T-helper 1 cell (primary cell): ENCODE data around the gene ZMYND19.
A peak's percentile ranks its signal among the peaks of the same experiment; 100 is the strongest.
"Not testable (repeated sequence)": the region's sequence is repeated elsewhere in the genome, so short reads cannot be mapped to it uniquely, and the experiment has no call there.

Source experiments
- DNase-seq, 5 donors: peaks; one replicate each; pipeline ENCODE4 v3.0.0-alpha.2; 2012 to 2020

Gene ZMYND19

DNA sequence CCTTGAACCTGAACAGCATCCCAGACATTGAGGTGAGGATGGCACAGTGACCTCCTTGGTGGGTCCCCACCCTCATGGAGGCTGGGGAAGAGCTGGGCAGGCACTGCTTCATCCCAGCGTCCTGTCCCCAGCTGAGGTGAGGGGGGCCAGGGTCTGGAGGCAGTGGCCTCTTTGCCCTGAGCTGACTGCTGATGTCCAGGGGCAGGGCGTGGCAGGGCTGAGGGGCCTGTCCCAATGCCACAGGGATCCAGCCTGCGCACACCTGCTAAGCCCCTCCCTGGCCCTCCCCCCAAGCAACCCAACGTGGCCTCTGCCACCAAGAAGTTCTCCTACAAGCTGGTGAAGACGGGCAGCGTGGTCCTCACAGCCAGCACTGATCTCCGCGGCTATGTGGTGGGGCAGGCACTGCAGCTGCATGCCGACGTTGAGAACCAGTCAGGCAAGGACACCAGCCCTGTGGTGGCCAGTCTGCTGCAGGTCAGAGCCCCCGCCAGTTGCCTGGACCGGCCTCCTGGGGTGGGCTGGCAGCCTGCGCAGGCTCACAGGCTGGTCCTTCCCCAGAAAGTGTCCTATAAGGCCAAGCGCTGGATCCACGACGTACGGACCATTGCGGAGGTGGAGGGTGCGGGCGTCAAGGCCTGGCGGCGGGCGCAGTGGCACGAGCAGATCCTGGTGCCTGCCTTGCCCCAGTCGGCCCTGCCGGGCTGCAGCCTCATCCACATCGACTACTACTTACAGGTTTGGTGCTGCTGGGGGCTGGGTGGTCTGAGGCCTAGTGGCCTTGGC lies 23.6 kb upstream of the ZMYND19 start:
- DNase-seq, result no peak

DNA sequence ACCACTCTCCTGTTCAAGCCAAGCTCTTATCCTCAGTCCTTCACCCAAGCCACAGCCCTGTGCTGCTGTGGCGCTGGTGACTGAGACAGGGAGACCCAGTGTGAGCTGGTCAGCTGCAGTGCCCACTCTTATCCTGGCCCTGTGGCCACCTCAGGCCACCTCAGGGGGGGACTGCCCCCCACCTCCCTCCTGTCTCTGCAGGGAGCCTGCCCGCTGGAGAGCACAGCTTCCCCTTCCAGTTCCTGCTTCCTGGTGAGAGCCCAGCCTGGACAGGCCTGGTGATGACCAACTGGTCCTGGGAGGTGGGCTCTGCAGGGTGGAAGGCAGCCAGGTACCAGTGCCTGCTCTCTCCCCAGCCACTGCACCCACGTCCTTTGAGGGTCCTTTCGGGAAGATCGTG lies 22.9 kb upstream of the ZMYND19 start:
- DNase-seq, result no peak

DNA sequence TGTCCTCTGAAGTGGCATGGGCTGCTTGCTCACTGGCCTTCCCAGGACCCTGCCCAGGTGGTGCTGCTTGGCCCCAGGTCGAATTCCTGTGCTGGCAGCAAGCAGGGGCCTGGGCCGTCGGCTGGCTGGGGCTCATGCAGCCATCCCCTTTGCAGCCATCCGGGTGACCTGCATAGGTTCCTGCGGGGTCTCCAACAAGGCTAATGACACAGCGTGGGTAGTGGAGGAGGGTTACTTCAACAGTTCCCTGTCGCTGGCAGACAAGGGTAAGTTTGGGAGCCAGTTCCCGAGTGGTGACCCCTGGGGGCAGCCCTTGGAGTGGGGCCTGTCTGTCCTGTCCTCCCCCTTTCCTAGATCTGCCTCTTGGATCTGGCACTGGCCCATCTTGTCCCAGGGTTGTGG lies 22.4 kb upstream of the ZMYND19 start:
- no peak for DNase-seq

DNA sequence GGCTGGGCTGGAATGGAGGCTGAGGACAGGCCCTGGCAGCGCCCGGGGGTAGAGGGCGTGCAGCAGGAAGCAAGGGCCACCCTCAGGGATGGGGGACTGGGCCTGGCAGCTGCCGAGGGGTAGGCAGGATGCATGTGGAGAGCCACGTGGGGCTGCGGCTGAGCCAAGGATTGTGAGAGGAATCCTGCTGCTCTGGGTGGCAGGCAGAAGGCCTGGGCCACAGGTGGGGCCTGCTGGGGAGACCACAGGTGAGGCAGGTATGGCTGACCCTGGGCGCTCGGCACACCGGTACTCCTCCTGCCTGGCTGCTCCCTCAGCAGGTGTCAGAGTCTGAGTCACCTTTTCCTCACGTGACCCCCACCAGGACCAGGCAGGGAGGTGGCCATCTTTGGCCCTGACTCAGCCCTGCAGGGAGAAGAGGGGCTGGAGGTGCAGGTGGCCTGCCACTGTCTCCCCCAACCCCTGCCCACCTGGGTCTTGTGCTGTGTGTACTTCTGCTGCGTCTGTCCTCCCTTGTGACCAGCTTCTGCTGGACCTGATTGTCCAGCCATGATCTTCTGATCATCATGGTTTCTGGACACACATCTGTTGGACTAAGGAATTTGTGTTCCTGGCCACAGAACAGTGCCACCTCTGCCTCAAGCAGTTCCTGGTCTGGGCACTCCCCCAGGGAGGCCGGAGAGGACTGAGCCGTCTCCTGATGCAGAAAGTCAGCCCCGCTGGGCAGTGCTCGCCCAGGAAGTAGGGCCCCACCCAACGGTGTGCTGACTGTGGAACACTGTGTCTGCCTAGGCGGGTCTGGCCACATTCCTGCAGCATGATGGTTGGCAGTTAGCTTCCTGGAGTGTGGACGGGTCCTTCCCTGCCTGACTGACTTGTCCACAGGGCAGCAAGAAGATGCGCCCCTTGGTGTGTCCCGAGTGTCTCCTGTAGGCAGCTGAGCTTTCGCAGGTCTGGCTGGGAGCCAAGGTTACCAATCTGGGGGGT lies 21.6 kb upstream of the ZMYND19 start:
- DNase-seq, result no peak

DNA sequence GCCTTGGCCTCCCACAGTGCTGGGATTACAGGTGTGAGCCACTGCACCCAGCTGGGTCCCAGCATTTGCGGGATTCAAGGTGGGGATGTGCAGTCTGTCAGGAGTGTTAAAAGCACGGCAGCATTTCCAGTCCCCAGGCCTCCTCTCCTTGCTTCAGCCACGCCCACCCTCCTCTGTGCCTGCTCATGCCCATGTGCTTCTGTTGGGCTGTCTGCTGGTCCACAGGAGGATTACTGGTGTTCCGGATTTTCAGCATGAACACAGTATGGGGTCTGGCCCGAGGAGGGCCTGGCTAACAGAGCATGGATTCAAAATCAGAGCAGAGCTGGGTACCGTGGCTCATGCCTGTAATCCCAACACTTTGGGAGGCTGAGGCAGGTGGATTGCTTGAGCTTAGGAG lies 20.6 kb upstream of the ZMYND19 start:
- DNase-seq, result no peak

DNA sequence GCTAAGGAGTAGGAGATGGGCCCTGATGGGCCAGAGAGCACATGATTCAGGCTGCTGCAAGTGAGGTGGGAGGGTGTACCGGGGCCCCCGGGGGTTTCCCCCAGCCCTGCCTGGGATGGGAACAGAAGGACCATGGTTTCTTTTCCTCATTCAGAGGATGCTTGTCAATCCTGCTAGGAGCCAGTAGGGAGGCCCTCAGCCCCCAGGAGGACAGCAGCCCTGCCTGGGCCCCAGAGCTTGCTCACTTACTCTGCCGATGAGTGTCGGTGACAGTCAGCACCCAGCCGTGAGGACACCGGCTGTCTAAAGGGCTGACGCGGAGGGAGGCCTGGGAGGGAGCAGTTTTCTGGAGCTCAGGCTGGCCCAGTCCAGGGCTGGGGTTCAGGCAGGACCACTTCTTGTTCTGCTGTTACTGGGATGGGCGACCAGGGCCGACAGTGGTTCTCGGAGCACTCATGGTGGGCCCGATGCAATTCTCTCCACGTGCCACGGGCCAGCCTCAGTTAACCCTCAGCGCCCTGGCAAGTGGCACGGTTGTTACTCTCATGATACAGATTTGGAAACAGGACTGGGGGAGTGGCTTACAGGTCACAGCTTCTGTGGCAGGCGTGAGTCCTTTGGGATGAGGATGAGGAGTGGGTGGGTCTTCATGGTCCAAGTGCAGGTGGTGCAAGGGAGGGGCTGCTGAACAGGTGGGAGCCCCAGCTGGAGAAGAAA lies 17.0 kb upstream of the ZMYND19 start:
- DNase-seq, result no peak

DNA sequence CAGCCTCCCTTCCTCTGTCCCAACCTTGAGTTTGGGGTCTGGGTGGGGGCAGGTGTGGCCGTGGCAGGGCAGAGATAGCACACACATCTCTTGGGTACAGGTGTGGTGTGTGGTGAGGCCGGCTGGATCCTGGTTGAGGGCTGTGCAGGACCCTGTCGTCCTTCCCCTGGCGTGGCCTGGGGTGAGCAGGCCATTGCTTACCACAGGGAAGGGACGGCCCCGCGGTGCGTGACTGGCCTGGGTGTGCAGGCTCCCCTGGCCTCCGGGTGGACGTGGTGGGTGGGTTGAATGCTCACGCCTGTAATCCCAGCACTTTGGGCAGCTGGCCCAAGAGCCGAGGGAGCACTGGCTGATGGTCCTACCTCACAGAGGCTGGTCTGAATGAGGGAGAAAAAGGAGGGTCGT lies 16.4 kb upstream of the ZMYND19 start:
- no peak for DNase-seq

DNA sequence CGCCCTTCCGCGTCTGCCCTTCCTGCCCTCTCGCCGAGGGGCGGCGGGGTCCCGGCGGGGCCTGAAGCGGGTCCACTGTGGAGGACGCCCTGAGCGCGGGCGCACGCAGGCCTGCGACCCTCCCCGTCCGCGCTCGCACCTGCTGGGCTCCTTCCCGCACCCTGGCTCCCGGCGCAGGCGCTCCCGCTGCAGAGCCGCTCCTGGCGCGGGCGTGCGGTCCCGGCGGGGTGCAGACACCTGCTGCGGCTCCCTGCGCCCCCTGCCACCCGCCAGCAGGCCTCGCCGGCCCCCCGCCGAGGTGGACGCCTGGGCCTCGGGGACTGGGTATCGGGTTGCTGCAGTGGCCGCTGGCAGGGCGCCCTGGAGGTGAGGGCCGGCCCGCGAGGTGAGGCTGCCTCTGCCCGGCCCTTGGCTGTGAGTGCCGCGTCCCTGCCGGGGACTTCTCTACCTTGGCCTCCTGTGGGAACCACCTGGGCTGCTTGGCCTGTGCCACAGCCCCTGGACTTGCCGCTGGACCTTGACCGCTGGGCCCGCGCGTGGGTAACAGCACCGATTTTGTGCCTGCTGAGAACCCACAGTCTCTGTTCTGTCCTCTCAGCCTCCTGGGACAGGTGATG lies 15.8 kb upstream of the ZMYND19 start:
- no peak for DNase-seq

DNA sequence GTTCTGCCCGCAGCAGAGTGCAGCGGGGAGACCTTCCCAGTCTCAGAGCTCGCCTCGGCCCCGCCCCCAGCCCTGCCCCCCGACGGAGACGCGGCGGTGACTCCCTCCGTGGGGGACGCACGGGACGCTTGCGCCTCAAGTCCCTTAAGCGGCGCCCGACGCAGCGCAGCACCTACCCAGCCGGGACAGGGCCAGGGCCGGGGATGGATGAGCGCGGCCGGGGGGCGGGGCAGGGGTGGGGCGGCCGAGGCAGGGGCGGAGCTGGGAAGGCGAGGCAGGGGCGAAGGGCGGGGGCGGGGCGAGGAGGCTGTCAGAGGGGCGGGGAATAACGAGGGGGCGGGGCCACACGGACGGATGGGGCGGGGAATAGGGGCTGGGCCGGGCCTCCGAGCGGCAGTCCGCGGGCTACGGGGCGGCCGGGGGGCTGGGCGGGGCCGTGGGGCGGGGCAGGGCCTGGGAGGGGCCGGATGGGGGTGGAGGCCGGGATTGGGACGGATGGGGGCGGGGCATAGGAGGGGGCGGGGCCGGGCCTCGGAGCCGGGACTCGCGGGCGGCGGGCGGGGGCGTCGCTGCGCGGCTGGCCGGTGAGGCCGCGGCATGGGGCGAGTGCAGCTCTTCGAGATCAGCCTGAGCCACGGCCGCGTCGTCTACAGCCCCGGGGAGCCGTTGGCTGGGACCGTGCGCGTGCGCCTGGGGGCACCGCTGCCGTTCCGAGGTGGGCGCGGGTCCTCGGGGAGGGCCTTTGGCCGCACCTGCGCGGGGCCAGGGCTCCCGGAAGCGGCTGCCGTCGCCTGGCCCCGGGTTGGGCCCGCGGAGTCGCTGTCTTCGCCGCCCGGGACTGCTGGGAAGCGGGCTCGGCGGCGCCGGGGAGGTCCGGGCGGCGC lies 15.1 kb upstream of the ZMYND19 start, which contains the start of gene ARRDC1:
ARRDC1 (plus strand) TSS at position 566 of the 884 bp plus-strand sequence; CDS start at position 598, 32 bp downstream.
- peak; percentile 87 to 95 (median 89) for DNase-seq

DNA sequence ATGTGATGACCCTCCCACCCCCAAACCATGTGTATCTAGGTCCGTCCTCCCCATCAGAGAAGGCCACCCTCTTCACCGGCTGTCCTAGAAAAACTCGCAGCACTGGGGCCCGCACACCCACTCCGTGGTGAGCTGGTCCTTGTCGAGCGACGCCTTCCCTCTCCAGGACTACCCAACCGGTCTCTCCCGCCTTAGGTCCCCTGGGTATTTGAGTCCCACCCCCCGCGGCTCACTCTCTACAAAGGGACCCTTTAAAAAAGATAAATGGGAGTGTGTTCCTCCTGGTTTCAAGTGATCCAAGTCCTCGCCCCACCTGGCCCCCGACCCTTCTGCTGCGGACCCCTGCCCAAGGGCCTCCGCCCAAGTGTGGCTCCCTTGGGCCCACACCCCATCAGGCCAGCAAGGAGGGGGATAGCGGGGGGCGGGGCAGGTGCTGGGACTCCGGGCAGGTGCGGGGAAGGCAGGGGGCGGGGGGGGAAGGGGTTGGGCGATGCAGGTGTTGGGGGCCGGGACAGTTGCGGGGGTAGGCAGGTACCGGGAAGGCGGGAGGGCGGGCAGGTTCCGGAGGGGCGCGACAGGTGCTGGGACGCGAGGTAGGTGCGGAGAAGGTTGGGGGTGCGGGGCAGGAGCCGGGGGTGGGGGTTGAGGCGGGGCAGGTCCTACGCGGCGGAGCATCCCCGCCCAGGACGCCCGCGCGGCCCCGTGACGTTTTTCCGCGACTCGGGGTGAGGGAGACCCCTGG lies 14.2 kb upstream of the ZMYND19 start:
- no peak for DNase-seq

DNA sequence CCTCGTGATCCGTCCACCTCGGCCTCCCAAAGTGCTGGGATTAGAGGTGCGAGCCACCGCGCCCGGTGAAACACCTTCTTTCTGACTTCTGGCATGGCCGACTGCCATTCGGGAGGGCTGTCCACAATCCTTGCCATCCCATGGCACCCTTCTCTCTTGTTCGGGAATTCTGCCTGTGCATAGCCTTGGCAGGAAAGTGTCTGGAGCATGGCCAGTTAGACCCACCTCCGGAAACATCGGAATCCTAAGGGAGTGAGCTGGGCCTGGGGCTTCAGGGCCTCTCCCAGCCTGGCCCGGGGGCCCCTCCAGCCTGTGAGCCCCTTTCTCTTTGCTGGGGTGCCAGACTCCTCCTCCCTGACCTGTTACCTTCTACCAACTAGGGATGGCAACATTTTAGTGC lies 13.6 kb upstream of the ZMYND19 start:
- DNase-seq, result no peak

DNA sequence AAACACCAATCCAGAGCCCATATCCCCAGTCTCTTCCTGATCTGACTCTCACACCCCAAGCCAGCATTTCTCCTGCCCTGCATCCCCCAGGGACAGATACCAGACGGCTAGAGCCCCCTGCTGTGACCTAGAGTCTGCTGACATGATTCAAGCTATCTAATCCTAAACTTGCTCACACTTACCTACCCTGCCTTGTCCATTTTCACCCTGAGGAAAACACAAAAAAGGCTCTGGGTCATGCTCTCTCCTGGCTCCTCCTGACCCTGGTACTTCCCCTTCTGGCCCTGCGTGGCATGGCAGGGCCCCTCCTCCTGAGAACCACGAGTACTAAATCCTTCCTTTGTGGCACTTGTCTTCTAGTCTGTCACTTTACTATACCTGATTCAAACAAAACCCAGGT lies 12.3 kb upstream of the ZMYND19 start:
- no peak for DNase-seq

DNA sequence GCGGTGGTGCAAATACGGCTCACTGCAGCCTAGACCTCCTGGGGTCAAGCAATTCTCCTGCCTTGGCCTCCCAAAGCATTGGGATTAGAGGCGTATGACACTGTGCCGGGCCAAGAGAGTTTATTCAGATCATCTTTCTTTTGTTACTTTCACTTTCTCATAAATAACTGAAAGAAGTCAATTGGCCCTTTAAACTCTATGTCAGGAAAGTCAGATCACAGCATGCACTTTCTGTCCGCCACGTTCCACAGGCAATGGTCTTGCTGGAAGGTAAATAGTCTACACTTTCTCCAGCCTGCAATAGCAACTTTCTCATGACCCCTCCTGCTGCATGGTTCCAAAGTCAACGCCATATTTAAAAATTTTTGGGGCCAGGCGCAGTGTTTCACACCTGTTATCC lies 8.6 kb upstream of the ZMYND19 start:
- no peak for DNase-seq

DNA sequence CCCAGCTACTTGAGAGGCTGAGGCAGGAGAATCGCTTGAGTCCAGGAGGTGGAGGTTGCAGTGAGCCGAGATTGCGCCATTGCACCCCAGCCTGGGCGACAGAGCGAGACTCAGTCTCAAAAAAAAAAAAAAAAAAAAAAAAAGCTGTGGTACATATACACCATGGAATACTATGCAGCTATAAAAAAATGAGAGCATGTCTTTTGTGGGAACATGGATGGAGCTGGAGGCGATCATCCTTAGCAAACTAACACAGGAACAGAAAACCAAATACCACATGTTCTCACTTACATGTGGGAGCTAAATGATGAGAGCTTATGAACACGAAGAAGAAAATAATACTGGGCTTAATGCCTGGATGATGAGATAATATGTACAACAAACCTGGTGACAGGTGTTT lies 6.3 kb upstream of the ZMYND19 start:
- DNase-seq, result not testable (repeated sequence)

DNA sequence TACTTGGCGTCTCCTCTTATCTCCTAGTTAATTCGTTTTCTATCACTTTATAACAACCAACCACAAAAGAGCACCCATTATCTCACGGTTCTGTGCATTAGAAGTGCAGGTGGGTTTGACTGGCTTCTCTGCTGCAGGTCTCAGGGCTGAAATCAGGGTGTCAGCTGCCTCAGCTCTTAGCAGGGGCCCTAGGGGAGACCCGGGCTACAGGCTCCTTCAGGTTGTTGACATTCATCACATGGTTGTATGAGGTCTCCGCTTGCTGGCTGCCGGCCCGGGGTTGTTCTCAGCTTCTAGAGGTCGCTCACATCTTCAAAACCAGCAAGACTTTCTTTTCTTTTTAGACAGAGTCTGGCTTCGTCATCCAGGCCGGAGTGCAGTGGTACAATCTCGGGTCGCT lies 2.9 kb upstream of the ZMYND19 start:
- no peak for DNase-seq

DNA sequence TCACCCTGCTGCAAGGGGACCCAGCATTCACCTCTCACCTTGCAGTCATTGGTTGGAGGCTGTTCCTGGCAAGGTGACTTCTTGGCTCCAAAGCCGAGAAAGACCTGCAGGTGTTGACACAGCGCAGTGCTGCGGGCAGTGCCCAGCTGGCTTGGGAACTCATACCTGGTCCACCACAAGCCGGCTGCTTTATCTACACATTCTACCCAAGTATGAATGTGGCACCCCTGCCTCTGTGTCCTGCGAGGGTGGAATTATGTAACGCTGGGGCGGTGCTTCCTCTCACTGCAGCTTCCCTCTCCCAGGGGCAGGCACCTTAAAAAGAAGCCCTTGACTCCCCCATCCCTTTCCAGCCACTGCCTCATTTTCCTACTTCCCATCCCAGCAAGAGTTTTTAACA lies 2.5 kb upstream of the ZMYND19 start:
- no peak for DNase-seq

DNA sequence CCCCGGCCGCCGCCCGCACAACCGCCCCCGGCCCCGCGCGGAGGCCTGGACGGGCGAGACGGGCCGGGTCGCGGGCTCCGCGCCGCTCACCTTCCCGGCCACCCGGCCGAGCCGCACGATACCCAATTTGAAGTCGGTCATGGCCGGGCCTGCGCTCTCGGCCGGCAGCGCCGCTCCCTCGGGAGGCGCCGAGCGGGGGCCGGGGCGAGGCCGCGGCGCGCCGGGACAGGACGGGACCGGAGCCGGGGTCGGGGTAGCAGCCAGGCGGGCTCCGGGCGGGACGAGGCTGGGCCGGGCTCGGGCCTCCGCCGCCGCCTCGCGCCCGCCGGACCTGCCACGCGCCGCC lies 216 bp downstream of the ZMYND19 start:
- no peak for DNase-seq

DNA sequence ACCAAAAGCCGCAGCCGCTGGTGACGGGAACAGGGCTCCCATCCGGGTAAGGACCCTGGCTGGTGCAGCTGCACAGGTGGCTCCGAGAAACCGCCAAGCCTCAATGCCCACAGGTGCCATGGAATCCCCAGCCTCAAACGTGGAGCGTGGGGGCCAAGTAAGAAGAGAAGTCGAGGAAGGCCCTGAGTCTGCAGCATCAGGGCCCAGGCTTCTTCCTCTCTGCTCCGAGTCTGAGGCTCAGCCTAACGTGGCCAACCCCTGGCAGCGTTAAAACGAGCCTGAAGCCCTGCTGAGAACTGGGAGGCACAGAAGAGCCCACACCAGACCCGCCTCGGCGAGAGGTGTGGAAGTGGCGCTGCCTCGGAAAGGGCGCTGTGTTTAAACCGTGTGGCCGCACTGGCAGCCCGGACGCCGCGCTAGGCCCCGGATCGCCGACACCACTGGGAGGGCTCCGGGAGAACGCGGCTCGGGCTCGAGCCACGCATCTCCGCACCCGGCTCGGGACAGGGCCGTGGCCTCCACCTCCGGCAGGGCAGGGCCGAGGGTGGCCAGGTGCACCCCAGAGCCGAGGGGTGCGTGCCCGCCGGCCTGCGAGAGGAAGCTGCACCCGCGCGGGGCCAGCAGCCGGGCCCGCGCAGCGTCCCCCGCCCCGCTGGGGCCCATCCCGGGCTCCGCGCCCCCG lies 730 bp downstream of the ZMYND19 start:
- no peak for DNase-seq

DNA sequence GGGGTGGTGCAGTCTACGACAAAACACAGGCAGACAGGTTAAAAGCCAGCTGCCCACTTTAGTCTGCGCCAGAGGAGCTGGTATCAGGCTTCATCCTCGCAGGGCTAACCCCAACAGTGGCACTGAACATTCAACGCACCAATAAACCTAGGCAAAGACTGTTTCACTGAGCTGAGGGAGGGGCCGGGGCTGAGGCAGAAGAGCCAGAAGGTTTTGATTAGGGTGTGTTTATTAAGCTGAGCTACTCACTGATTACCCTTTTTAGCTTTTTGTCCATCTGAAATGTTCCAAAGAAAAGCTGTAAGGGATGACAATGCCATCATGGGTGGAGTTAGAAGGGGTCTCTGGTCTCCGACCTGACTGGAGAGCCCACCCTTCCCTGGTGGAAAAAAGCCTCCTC lies 1.4 kb downstream of the ZMYND19 start:
- DNase-seq, result no peak

DNA sequence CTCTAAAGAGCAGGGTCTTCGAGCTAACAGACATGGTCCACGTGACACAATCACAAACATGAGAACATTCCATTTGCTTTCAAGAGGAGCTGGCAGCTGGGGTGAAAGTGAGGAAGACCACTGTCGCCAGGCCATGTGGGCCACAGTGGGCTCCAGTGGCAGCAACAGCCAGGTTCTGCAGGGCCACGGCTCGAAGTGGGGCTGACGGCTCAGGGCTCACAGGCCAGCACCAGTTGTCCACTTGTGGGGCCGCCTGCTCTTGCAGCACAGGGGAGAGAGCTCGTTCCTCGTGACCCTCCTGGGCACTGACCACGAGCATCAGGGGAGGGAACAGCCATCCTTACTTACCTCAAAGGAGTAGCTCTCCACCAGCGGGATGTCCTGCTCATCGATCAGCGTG lies 2.0 kb downstream of the ZMYND19 start:
- no peak for DNase-seq
